ENCODE data around the gene IL31RA. TPM values are rescaled to one million over a fixed set of nuclear protein-coding genes. Genes with fewer than 3 reads are reported as not detected.

IL31RA gene
- total RNA-seq, 1 experiment from 2014 or later: not detected

DNA sequence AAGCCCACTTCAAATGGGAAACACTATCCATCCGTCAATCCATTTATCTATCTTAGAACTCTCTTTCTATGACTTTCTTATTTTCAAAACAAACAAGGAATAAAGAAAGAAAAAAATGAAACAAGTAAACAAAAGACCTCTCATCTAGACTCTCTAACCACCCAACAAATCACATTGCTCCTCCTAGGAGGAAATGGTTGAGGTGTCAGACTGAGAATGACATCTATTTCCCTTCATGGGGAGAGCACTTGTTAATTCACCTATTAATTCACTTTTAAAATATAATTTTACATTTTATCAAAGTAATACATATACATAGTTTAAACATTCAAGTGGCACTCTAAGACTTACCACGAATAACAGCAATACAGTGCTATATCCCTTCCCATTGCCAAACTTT is 2.4 kb upstream of the IL31RA start (continued):
- TF ChIP-seq, protein P1, sequence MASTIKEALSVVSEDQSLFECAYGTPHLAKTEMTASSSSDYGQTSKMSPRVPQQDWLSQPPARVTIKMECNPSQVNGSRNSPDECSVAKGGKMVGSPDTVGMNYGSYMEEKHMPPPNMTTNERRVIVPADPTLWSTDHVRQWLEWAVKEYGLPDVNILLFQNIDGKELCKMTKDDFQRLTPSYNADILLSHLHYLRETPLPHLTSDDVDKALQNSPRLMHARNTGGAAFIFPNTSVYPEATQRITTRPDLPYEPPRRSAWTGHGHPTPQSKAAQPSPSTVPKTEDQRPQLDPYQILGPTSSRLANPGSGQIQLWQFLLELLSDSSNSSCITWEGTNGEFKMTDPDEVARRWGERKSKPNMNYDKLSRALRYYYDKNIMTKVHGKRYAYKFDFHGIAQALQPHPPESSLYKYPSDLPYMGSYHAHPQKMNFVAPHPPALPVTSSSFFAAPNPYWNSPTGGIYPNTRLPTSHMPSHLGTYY (CRISPR knock-in tag; IDR thresholded peaks at IDR 0.05): no peak
- TF ChIP-seq JAZF1 (CRISPR knock-in tag; IDR thresholded peaks at IDR 0.05): no peak
- TF ChIP-seq GABPB1 (CRISPR knock-in tag; IDR thresholded peaks at IDR 0.05): no peak
- TF ChIP-seq, protein P2, sequence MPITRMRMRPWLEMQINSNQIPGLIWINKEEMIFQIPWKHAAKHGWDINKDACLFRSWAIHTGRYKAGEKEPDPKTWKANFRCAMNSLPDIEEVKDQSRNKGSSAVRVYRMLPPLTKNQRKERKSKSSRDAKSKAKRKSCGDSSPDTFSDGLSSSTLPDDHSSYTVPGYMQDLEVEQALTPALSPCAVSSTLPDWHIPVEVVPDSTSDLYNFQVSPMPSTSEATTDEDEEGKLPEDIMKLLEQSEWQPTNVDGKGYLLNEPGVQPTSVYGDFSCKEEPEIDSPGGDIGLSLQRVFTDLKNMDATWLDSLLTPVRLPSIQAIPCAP (CRISPR knock-in tag; IDR thresholded peaks at IDR 0.05): no peak
- TF ChIP-seq SOX15 (CRISPR knock-in tag; IDR thresholded peaks at IDR 0.05): no peak
- TF ChIP-seq, protein P3, sequence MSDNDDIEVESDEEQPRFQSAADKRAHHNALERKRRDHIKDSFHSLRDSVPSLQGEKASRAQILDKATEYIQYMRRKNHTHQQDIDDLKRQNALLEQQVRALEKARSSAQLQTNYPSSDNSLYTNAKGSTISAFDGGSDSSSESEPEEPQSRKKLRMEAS (CRISPR knock-in tag; IDR thresholded peaks at IDR 0.05): no peak

DNA sequence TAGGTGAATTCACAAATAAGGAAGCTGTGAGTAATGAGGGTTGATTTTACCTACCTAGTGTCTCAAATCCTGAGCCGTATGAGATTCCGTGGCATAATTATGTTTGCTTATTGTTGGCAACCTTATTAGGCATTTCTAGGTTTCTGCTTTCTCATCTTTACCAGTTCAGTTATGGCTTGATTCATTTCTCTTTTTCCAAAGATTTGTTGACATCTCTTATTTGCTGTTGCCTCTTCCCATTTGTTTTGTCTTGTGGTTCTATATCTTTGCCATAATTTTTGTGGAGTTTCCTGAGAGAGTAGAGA is 470 bp downstream of the IL31RA start:
- no peak overlapping the region for H3K4me3 Mint-ChIP-seq
- no peaks in the 10 kb centered on the region for H3K36me3 Mint-ChIP-seq
- CTCF ChIA-PET: no interaction called here
- TF ChIP-seq ATF1 (CRISPR knock-in tag; IDR thresholded peaks at IDR 0.05) (no peak), SOX15 (CRISPR knock-in tag; IDR thresholded peaks at IDR 0.05) (no peak), OVOL2 (CRISPR knock-in tag; IDR thresholded peaks at IDR 0.05; ENCODE audit: borderline replicate concordance) (no peak), ZNF232 (CRISPR knock-in tag; IDR thresholded peaks at IDR 0.05) (no peak), PRRX2 (CRISPR knock-in tag; IDR thresholded peaks at IDR 0.05) (no peak), ZNF317 (CRISPR knock-in tag; IDR thresholded peaks at IDR 0.05; ENCODE audit: borderline replicate concordance, low read depth) (no peak)
- TF ChIP-seq, protein P4, sequence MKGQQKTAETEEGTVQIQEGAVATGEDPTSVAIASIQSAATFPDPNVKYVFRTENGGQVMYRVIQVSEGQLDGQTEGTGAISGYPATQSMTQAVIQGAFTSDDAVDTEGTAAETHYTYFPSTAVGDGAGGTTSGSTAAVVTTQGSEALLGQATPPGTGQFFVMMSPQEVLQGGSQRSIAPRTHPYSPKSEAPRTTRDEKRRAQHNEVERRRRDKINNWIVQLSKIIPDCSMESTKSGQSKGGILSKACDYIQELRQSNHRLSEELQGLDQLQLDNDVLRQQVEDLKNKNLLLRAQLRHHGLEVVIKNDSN (CRISPR knock-in tag; IDR thresholded peaks at IDR 0.05): no peak
- POLR2A ChIA-PET: no interaction called here
- no peaks in the 10 kb centered on the region for H3K27me3 Mint-ChIP-seq (ENCODE audit: low read depth)
- DNase-seq (ENCODE audit: low spot score): no peak
- no peaks in the 10 kb centered on the region for H3K4me1 Mint-ChIP-seq
- no peak for ATAC-seq
- no peak overlapping the region for H3K27ac Mint-ChIP-seq
- H3K9me3 Mint-ChIP-seq: no peaks in the 10 kb centered on the region

DNA sequence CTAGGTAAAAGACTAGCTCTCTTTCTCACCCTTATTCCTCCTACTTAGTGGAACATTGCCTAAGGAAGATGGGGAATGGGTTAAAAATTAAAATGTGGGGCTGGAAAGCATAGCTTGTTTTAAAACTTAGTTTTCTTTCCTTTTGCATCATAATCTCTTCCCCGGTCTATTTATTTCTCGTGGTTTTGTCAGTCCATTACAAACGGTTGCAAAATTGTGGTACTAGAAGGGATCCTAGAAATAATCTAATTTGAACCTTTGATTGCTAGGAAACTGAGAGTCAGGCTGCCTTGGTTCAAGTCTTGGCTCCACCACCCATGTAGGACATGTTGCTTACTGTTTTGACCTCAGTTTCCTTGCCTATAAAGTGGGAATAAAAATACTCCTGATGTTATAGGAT is 1.3 kb downstream of the IL31RA start:
- H3K9me3 Mint-ChIP-seq: no peaks in the 10 kb centered on the region
- H3K27me3 Mint-ChIP-seq (ENCODE audit: low read depth): no peaks in the 10 kb centered on the region
- no peak overlapping the region for H3K27ac Mint-ChIP-seq
- DNase-seq (ENCODE audit: low spot score) (no peak), ATAC-seq (no peak)
- TF ChIP-seq, protein P5, sequence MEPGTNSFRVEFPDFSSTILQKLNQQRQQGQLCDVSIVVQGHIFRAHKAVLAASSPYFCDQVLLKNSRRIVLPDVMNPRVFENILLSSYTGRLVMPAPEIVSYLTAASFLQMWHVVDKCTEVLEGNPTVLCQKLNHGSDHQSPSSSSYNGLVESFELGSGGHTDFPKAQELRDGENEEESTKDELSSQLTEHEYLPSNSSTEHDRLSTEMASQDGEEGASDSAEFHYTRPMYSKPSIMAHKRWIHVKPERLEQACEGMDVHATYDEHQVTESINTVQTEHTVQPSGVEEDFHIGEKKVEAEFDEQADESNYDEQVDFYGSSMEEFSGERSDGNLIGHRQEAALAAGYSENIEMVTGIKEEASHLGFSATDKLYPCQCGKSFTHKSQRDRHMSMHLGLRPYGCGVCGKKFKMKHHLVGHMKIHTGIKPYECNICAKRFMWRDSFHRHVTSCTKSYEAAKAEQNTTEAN (CRISPR knock-in tag; IDR thresholded peaks at IDR 0.05): no peak
- no peak for TF ChIP-seq ZBTB21 (CRISPR knock-in tag; IDR thresholded peaks at IDR 0.05; ENCODE audit: borderline replicate concordance)
- TF ChIP-seq, protein P6, sequence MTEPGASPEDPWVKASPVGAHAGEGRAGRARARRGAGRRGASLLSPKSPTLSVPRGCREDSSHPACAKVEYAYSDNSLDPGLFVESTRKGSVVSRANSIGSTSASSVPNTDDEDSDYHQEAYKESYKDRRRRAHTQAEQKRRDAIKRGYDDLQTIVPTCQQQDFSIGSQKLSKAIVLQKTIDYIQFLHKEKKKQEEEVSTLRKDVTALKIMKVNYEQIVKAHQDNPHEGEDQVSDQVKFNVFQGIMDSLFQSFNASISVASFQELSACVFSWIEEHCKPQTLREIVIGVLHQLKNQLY (CRISPR knock-in tag; IDR thresholded peaks at IDR 0.05): no peak
- TF ChIP-seq, protein P7, sequence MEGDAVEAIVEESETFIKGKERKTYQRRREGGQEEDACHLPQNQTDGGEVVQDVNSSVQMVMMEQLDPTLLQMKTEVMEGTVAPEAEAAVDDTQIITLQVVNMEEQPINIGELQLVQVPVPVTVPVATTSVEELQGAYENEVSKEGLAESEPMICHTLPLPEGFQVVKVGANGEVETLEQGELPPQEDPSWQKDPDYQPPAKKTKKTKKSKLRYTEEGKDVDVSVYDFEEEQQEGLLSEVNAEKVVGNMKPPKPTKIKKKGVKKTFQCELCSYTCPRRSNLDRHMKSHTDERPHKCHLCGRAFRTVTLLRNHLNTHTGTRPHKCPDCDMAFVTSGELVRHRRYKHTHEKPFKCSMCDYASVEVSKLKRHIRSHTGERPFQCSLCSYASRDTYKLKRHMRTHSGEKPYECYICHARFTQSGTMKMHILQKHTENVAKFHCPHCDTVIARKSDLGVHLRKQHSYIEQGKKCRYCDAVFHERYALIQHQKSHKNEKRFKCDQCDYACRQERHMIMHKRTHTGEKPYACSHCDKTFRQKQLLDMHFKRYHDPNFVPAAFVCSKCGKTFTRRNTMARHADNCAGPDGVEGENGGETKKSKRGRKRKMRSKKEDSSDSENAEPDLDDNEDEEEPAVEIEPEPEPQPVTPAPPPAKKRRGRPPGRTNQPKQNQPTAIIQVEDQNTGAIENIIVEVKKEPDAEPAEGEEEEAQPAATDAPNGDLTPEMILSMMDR (IDR thresholded peaks at IDR 0.05): no peak
- no peaks in the 10 kb centered on the region for H3K36me3 Mint-ChIP-seq
- no peak overlapping the region for H3K4me3 Mint-ChIP-seq
- ChIA-PET POLR2A (no interaction called here), CTCF (no interaction called here)
- H3K4me1 Mint-ChIP-seq: no peaks in the 10 kb centered on the region

Measured in WTC11 (cell line).